ENCODE data around the gene NME1. TPM values are rescaled to one million over a fixed set of nuclear protein-coding genes. Genes with fewer than 3 reads are reported as not detected.

Gene NME1
- total and polyA plus RNA-seq, 2 donors (not counting 3 experiments of a cell fraction or from before 2014, with no cell fraction given), result 214 to 326 TPM

GRCh38 chr17:51200295-51200694 lies 46.9 kb downstream of the NME1 start:
- TF ChIP-seq CTCF (IDR thresholded peaks at IDR 0.05; ENCODE audit: extremely low read depth in 1 of 2, insufficient read depth in 1 of 2, low read depth in 1 of 2, low read length in 2 of 2), result no peak
- TF ChIP-seq MYC (IDR thresholded peaks at IDR 0.05; ENCODE audit: low read depth, low read length), result no peak
- no peak for TF ChIP-seq POLR2A (IDR thresholded peaks at IDR 0.05; ENCODE audit: low read depth, low read length)
- TF ChIP-seq JUN (IDR thresholded peaks at IDR 0.05; ENCODE audit: borderline replicate concordance, insufficient read depth, insufficient read length, low read depth), result no peak
- TF ChIP-seq EZH2 (IDR thresholded peaks at IDR 0.05; ENCODE audit: borderline replicate concordance, low read depth, low read length, severe bottlenecking), result no peak
- TF ChIP-seq POLR2AphosphoS5 (IDR thresholded peaks at IDR 0.05; ENCODE audit: insufficient read depth, low read depth, low read length), result no peak
- TF ChIP-seq FOS (IDR thresholded peaks at IDR 0.05; ENCODE audit: borderline replicate concordance, insufficient read depth, low read length), result no peak
- no peak for TF ChIP-seq GATA2 (IDR thresholded peaks at IDR 0.05; ENCODE audit: insufficient read depth, insufficient read length, low read depth, low read length)
- no peak for TF ChIP-seq MAX (IDR thresholded peaks at IDR 0.05; ENCODE audit: insufficient read depth, insufficient read length)
- Histone ChIP-seq H3K4me3 (replicated peaks in 1 of 3; ENCODE audit: insufficient read depth in 1 of 3, low read depth in 1 of 3, low read length in 3 of 3) (no peak overlapping the region), H3K9ac (replicated peaks; ENCODE audit: extremely low read depth, insufficient read depth, low read length) (no peak overlapping the region), H3K79me2 (ENCODE audit: control insufficient read depth, insufficient read depth, low read length) (no peaks in the 10 kb centered on the region), H3K9me3 (replicated peaks; ENCODE audit: control insufficient read depth, insufficient read depth, low read length) (no peaks in the 10 kb centered on the region), H4K20me1 (replicated peaks; ENCODE audit: control insufficient read depth, extremely low read depth, insufficient read depth, low read length) (no peaks in the 10 kb centered on the region), H3K27me3 (ENCODE audit: control insufficient read depth in 2 of 2, insufficient read depth in 2 of 2, low read length in 2 of 2) (no peaks in the 10 kb centered on the region), H3K9me1 (replicated peaks; ENCODE audit: control insufficient read depth, extremely low read depth, insufficient read depth, low read length) (no peaks in the 10 kb centered on the region), H2AFZ (ENCODE audit: low read depth, low read length) (no peak overlapping the region), H3K36me3 (ENCODE audit: control insufficient read depth in 2 of 2, extremely low read depth in 1 of 2, insufficient read depth in 2 of 2, low read length in 2 of 2) (peaks cover 14 to 22% of the 10 kb centered on the region in 2 experiments), H3K4me2 (ENCODE audit: insufficient read depth, low read length) (no peak overlapping the region), H3K4me1 (ENCODE audit: control insufficient read depth, extremely low read depth, insufficient read depth, low read length) (no peaks in the 10 kb centered on the region), H3K27ac (ENCODE audit: insufficient read depth, low read depth, low read length) (no peak overlapping the region)
- FAIRE-seq (no peak), DNase-seq (ENCODE audit: low read depth, low spot score) (no peak)
- dilution Hi-C loops (cut with MboI; ENCODE audit: extremely low pct_ligation_motif_present, low sequenced_read_pairs), result no loop called here
- ChIA-PET CTCF (interaction anchor here (1.0 kb wide), 1 partner anchor 9 kb away, joined by 3 read pairs; no protein-coding TSS in a partner anchor), POLR2A (no interaction called here)
- intact Hi-C loops (cut with micrococcal nuclease), result no loop called here
- no TSS peak for BruUV-seq (replicated peaks)
